ENCODE measurements around the gene LIN7C. TPM values are rescaled to one million over a fixed set of nuclear protein-coding genes. Genes with fewer than 3 reads are reported as not detected.

Gene LIN7C
- total and polyA plus RNA-seq, 2 donors (not counting 1 experiment from before 2014, with no cell fraction given) = 6.2 to 24.2 TPM

- H3K27ac ChIP-seq (ENCODE audit: low read length in 2 of 2) = no peak overlapping the region
- H3K4me1 Mint-ChIP-seq = no peaks in the 10 kb centered on the region
- ATAC-seq (ENCODE audit: low read depth) (no peak), DNase-seq (no peak)
- POLR2A ChIA-PET = no interaction called here
- no peak overlapping the region for H3K9ac ChIP-seq (ENCODE audit: low read length)
- no peaks in the 10 kb centered on the region for H3K9me3 ChIP-seq (ENCODE audit: control extremely low read depth in 1 of 3, control insufficient read depth in 2 of 3, insufficient read depth in 1 of 3, low read length in 2 of 3)
- no peaks in the 10 kb centered on the region for H4K20me1 ChIP-seq (ENCODE audit: control insufficient read depth, insufficient read depth, low read length, poor library complexity, severe bottlenecking)
- peaks cover 4% of the 10 kb centered on the region for H3K79me2 ChIP-seq (ENCODE audit: control insufficient read depth, insufficient read depth, low read length)
- no peak for TF ChIP-seq CTCF (IDR thresholded peaks at IDR 0.05)
- TF ChIP-seq EZH2 (IDR thresholded peaks at IDR 0.05; ENCODE audit: borderline replicate concordance, insufficient read depth, low read depth, low read length, poor library complexity, severe bottlenecking) = no peak
- no peaks in the 10 kb centered on the region for H3K36me3 ChIP-seq (replicated peaks in 1 of 2; ENCODE audit: control extremely low read depth in 1 of 2, control insufficient read depth in 1 of 2, extremely low read depth in 1 of 2, insufficient read depth in 2 of 2, low read length in 1 of 2)
- no peak overlapping the region for H3K4me3 ChIP-seq (ENCODE audit: control extremely low read depth in 1 of 5, extremely low read depth in 1 of 5, insufficient read depth in 1 of 5, low read depth in 2 of 5, low read length in 4 of 5)
- intact Hi-C loops (cut with micrococcal nuclease) = no loop called here
- H2AFZ ChIP-seq (ENCODE audit: insufficient read depth, low read depth, low read length, poor library complexity, severe bottlenecking) = no peak overlapping the region
- H3K27ac Mint-ChIP-seq = no peak overlapping the region
- no peak overlapping the region for H3K4me3 Mint-ChIP-seq
- no peaks in the 10 kb centered on the region for H3K9me3 Mint-ChIP-seq (ENCODE audit: insufficient read depth)
- no CpG with 5 or more reads among the region's 2 CpGs for WGBS (ENCODE audit: insufficient coverage)
- H3K4me2 ChIP-seq (replicated peaks; ENCODE audit: low read depth, low read length, poor library complexity, severe bottlenecking) = no peak overlapping the region
- no peaks in the 10 kb centered on the region for H3K27me3 ChIP-seq (replicated peaks in 1 of 4; ENCODE audit: control extremely low read depth in 1 of 4, control insufficient read depth in 3 of 4, insufficient read depth in 4 of 4, low read length in 3 of 4)
- H3K4me1 ChIP-seq (ENCODE audit: control insufficient read depth in 2 of 2, insufficient read depth in 2 of 2, low read length in 2 of 2) = no peaks in the 10 kb centered on the region
- CTCF ChIA-PET = no interaction called here
- H3K27me3 Mint-ChIP-seq = peaks cover 4% of the 10 kb centered on the region
These were observed 48.4 kb downstream of the LIN7C start for GRCh38 chr11:27458182-27458581.

- no peak for ATAC-seq (ENCODE audit: low read depth)
- no peaks in the 10 kb centered on the region for H3K79me2 ChIP-seq (ENCODE audit: control insufficient read depth, insufficient read depth, low read length)
- Mint-ChIP-seq H3K27me3 (peaks cover 4% of the 10 kb centered on the region), H3K4me3 (no peak overlapping the region), H3K4me1 (no peaks in the 10 kb centered on the region), H3K9me3 (ENCODE audit: insufficient read depth) (no peaks in the 10 kb centered on the region), H3K27ac (no peak overlapping the region)
- no peaks in the 10 kb centered on the region for H3K9me3 ChIP-seq (ENCODE audit: control extremely low read depth in 1 of 3, control insufficient read depth in 2 of 3, insufficient read depth in 1 of 3, low read length in 2 of 3)
- intact Hi-C loops (cut with micrococcal nuclease) = no loop called here
- H2AFZ ChIP-seq (ENCODE audit: insufficient read depth, low read depth, low read length, poor library complexity, severe bottlenecking) = no peak overlapping the region
- no peak for TF ChIP-seq EZH2 (IDR thresholded peaks at IDR 0.05; ENCODE audit: borderline replicate concordance, insufficient read depth, low read depth, low read length, poor library complexity, severe bottlenecking)
- TF ChIP-seq CTCF (IDR thresholded peaks at IDR 0.05) = no peak
- DNase-seq = no peak
- no peak overlapping the region for H3K4me3 ChIP-seq (ENCODE audit: control extremely low read depth in 1 of 5, extremely low read depth in 1 of 5, insufficient read depth in 1 of 5, low read depth in 2 of 5, low read length in 4 of 5)
- ChIA-PET POLR2A (no interaction called here), CTCF (interaction anchor here (0.7 kb wide), 1 partner anchor 29 kb away, joined by 4 read pairs; no protein-coding TSS in a partner anchor)
- no peaks in the 10 kb centered on the region for H3K36me3 ChIP-seq (replicated peaks in 1 of 2; ENCODE audit: control extremely low read depth in 1 of 2, control insufficient read depth in 1 of 2, extremely low read depth in 1 of 2, insufficient read depth in 2 of 2, low read length in 1 of 2)
- no peaks in the 10 kb centered on the region for H4K20me1 ChIP-seq (ENCODE audit: control insufficient read depth, insufficient read depth, low read length, poor library complexity, severe bottlenecking)
- H3K27me3 ChIP-seq (replicated peaks in 1 of 4; ENCODE audit: control extremely low read depth in 1 of 4, control insufficient read depth in 3 of 4, insufficient read depth in 4 of 4, low read length in 3 of 4) = no peaks in the 10 kb centered on the region
- H3K9ac ChIP-seq (ENCODE audit: low read length) = no peak overlapping the region
- no peaks in the 10 kb centered on the region for H3K4me1 ChIP-seq (ENCODE audit: control insufficient read depth in 2 of 2, insufficient read depth in 2 of 2, low read length in 2 of 2)
- no peak overlapping the region for H3K4me2 ChIP-seq (replicated peaks; ENCODE audit: low read depth, low read length, poor library complexity, severe bottlenecking)
- H3K27ac ChIP-seq (ENCODE audit: low read length in 2 of 2) = no peak overlapping the region
These were observed 49.7 kb downstream of the LIN7C start for GRCh38 chr11:27456795-27457329.
